GM23248 (cell line): ENCODE results near the gene FITM1. TPM values are rescaled to one million over a fixed set of nuclear protein-coding genes. Genes with fewer than 3 reads are reported as not detected.

ENCODE experiments used
- DNase-seq: peaks from one replicate; pipeline ENCODE4 v3.0.0-alpha.2; 2015
- H2AFZ ChIP-seq: fragments of 200-600 bp; sonication (generic); 2 replicates; pipeline ENCODE4 v1.6.1; 2016; ENCODE audit warnings: antibody characterized with exemption
- H3F3A ChIP-seq: fragments of 200-600 bp; sonication (generic); 2 replicates; pipeline ENCODE4 v1.6.1; 2016; ENCODE audit warnings: mild to moderate bottlenecking, antibody characterized with exemption, mixed run types; ENCODE audit not compliant: insufficient read depth
- H3K27ac ChIP-seq: fragments of 200-600 bp; sonication (generic); 2 replicates; pipeline ENCODE4 v1.5.1; 2016; ENCODE audit warnings: mild to moderate bottlenecking
- H3K27me3 ChIP-seq: fragments of 200-600 bp; sonication (generic); replicated peaks from 2 replicates; pipeline ENCODE4 v1.6.1; 2016; ENCODE audit warnings: mild to moderate bottlenecking; ENCODE audit not compliant: insufficient read depth
- H3K36me3 ChIP-seq: fragments of 200-600 bp; sonication (generic); 2 replicates; pipeline ENCODE4 v1.6.1; 2016; ENCODE audit warnings: low read depth, mild to moderate bottlenecking
- H3K4me1 ChIP-seq: fragments of 200-600 bp; sonication (generic); 2 replicates; pipeline ENCODE4 v1.6.1; 2016; ENCODE audit warnings: mild to moderate bottlenecking; ENCODE audit not compliant: insufficient read depth
- H3K4me2 ChIP-seq: fragments of 200-600 bp; sonication (generic); one replicate; pipeline ENCODE4 v1.6.1; 2016; ENCODE audit warnings: mild to moderate bottlenecking; ENCODE audit not compliant: unreplicated experiment
- H3K4me3 ChIP-seq: fragments of 200-600 bp; sonication (generic); 2 replicates; pipeline ENCODE4 v1.5.1; 2016; ENCODE audit warnings: mild to moderate bottlenecking
- H3K79me2 ChIP-seq: fragments of 200-600 bp; sonication (generic); 2 replicates; pipeline ENCODE4 v1.6.1; 2016; ENCODE audit warnings: mild to moderate bottlenecking; ENCODE audit not compliant: insufficient read depth
- H3K9ac ChIP-seq: fragments of 200-600 bp; sonication (generic); 2 replicates; pipeline ENCODE4 v1.6.1; 2016; ENCODE audit warnings: mild to moderate bottlenecking
- H3K9me2 ChIP-seq: fragments of 200-600 bp; sonication (generic); 2 replicates; pipeline ENCODE4 v1.6.1; 2016; ENCODE audit warnings: mixed run types, mild to moderate bottlenecking, moderate library complexity; ENCODE audit not compliant: insufficient read depth
- H3K9me3 ChIP-seq: fragments of 200-600 bp; sonication (generic); one replicate; pipeline ENCODE4 v1.6.1; 2017; ENCODE audit warnings: low read depth
- H4K20me1 ChIP-seq: fragments of 200-600 bp; sonication (generic); 2 replicates; pipeline ENCODE4 v1.6.0; 2016; ENCODE audit not compliant: insufficient read depth
- EZH2 ChIP-seq: fragments of 200-600 bp; sonication (generic); IDR thresholded peaks from 2 replicates; pipeline ENCODE4 v1.6.1; 2018; ENCODE audit warnings: antibody characterized with exemption, mild to moderate bottlenecking; ENCODE audit not compliant: insufficient read depth, poor library complexity, severe bottlenecking
- EZH2phosphoT487 ChIP-seq: fragments of 200-600 bp; sonication (generic); IDR thresholded peaks from 2 replicates; pipeline ENCODE4 v1.6.1; 2018; ENCODE audit warnings: antibody characterized with exemption, moderate library complexity, mild to moderate bottlenecking, low read depth; ENCODE audit not compliant: insufficient read depth
- WGBS, 2 experiments: methylation state at CpG; one replicate each; pipeline ENCODE4 v1.1.6; 2015 to 2017; ENCODE audit warnings: low lambda C conversion rate in 2 of 2, low coverage in 1 of 2; ENCODE audit errors: missing lambda C conversion rate in 2 of 2; 5-methylcytosine and 5-hydroxymethylcytosine counted together
- in situ Hi-C: fragments of 300-500 bp; cut with MboI; formaldehyde crosslinking; loops from 2 replicates; pipeline ENCODE4 v1.15.0; 2020
- polyA plus RNA-seq: library from polyadenylated mRNA; unstranded; fragments of >200 nt; fragmentation: Nextera tagmentation; extraction: Ambion mirVana; gene quantifications from 2 replicates; pipeline ENCODE4 v1.2.1, GENCODE V29; 2016
- total RNA-seq: library from RNA; depleted of rRNA; stranded (reverse); fragments of >200 nt; shearing (Covaris generic); gene quantifications from 2 replicates; pipeline ENCODE4 v1.2.3, GENCODE V29; 2014

Gene FITM1
- total and polyA plus RNA-seq, 2 experiments from 2014 or later = not detected

- no peak overlapping the region for H3K4me2 ChIP-seq
- H3K4me3 ChIP-seq = no peak overlapping the region
- H3K9me3 ChIP-seq = no peaks in the 10 kb centered on the region
- no peaks in the 10 kb centered on the region for H3K9me2 ChIP-seq
- H3K9ac ChIP-seq = no peak overlapping the region
- in situ Hi-C loops = no loop called here
- H3K27ac ChIP-seq = no peak overlapping the region
- WGBS, 2 experiments = 93 to 95% methylated on average over 9 of the region's 9 CpGs
- peaks cover 11% of the 10 kb centered on the region for H3K4me1 ChIP-seq
- no peak overlapping the region for H2AFZ ChIP-seq
- H3F3A ChIP-seq = peaks cover 8% of the 10 kb centered on the region
- H3K79me2 ChIP-seq = peaks cover 37% of the 10 kb centered on the region
- no peaks in the 10 kb centered on the region for H4K20me1 ChIP-seq
- TF ChIP-seq EZH2 (no peak), EZH2phosphoT487 (no peak)
- DNase-seq = no peak
- H3K36me3 ChIP-seq = peaks cover 30% of the 10 kb centered on the region
- H3K27me3 ChIP-seq = no peaks in the 10 kb centered on the region
Observed at GRCh38 chr14:24150567-24150966, 20.1 kb downstream of the FITM1 start.

GRCh38 chr14:24150993-24151392 is 20.5 kb downstream of the FITM1 start:
- no peaks in the 10 kb centered on the region for H4K20me1 ChIP-seq
- peaks cover 34% of the 10 kb centered on the region for H3K36me3 ChIP-seq
- H3K9ac ChIP-seq = no peak overlapping the region
- H3K79me2 ChIP-seq = peaks cover 34% of the 10 kb centered on the region
- H3K27ac ChIP-seq = no peak overlapping the region
- peaks cover 3% of the 10 kb centered on the region; the same call in 1 of the 2 replicates for H3F3A ChIP-seq
- in situ Hi-C loops = no loop called here
- H3K4me2 ChIP-seq = no peak overlapping the region
- no peak for DNase-seq
- H3K9me2 ChIP-seq = no peaks in the 10 kb centered on the region
- no peak overlapping the region for H2AFZ ChIP-seq
- H3K9me3 ChIP-seq = no peaks in the 10 kb centered on the region
- WGBS, 2 experiments = 85 to 91% methylated on average over 9 of the region's 9 CpGs
- no peak overlapping the region for H3K4me3 ChIP-seq
- no peak for TF ChIP-seq EZH2
- TF ChIP-seq EZH2phosphoT487 = no peak
- peaks cover 6% of the 10 kb centered on the region; the same call in 1 of the 2 replicates for H3K4me1 ChIP-seq
- H3K27me3 ChIP-seq = no peaks in the 10 kb centered on the region

GRCh38 chr14:24151404-24152080 is 21.1 kb downstream of the FITM1 start:
- Histone ChIP-seq H3K4me1 (0 out of 2 replicates have a peak, but pooled peaks cover 6% of the 10 kb centered on the region), H3K9ac (no peak overlapping the region), H3K27ac (no peak overlapping the region), H3K79me2 (peaks cover 34% of the 10 kb centered on the region), H3K9me3 (no peaks in the 10 kb centered on the region), H3K27me3 (no peaks in the 10 kb centered on the region), H3K4me2 (no peak overlapping the region), H2AFZ (no peak overlapping the region), H3K9me2 (no peaks in the 10 kb centered on the region), H3K4me3 (no peak overlapping the region), H3F3A (no peaks in the 10 kb centered on the region), H3K36me3 (peaks cover 39% of the 10 kb centered on the region), H4K20me1 (no peaks in the 10 kb centered on the region)
- TF ChIP-seq EZH2 (no peak), EZH2phosphoT487 (no peak)
- DNase-seq = no peak
- WGBS, 2 experiments = 85 to 87% methylated on average over 15 to 16 of the region's 16 CpGs
- in situ Hi-C loops = no loop called here

GRCh38 chr14:24155100-24155499 is 24.6 kb downstream of the FITM1 start:
- Histone ChIP-seq H3K27ac (no peak overlapping the region), H3K4me1 (no peaks in the 10 kb centered on the region), H3K27me3 (no peaks in the 10 kb centered on the region), H3K36me3 (peaks cover 31% of the 10 kb centered on the region), H3K9me2 (no peaks in the 10 kb centered on the region), H3K4me2 (no peak overlapping the region), H2AFZ (no peak overlapping the region), H3F3A (peaks cover 15% of the 10 kb centered on the region; the same call in 1 of the 2 replicates), H3K79me2 (peaks cover 6% of the 10 kb centered on the region), H3K9ac (no peak overlapping the region), H3K9me3 (no peaks in the 10 kb centered on the region), H3K4me3 (no peak overlapping the region), H4K20me1 (no peaks in the 10 kb centered on the region)
- no peak for DNase-seq
- in situ Hi-C loops = no loop called here
- WGBS, 2 experiments = 95 to 100% methylated on average over 10 of the region's 10 CpGs
- TF ChIP-seq EZH2phosphoT487 (no peak), EZH2 (no peak)

- no peaks in the 10 kb centered on the region for H3K27me3 ChIP-seq
- H3K9me2 ChIP-seq = no peaks in the 10 kb centered on the region
- H3F3A ChIP-seq = peaks cover 25% of the 10 kb centered on the region; the same call in 1 of the 2 replicates
- no peak for TF ChIP-seq EZH2phosphoT487
- no peak for TF ChIP-seq EZH2
- peaks cover 36% of the 10 kb centered on the region for H3K36me3 ChIP-seq
- H3K79me2 ChIP-seq = peaks cover 8% of the 10 kb centered on the region
- no peaks in the 10 kb centered on the region for H4K20me1 ChIP-seq
- WGBS, 2 experiments = 100% methylated on average over 1 of the region's 1 CpG
- no peak overlapping the region for H2AFZ ChIP-seq
- no peak overlapping the region for H3K4me3 ChIP-seq
- H3K9ac ChIP-seq = no peak overlapping the region
- H3K27ac ChIP-seq = no peak overlapping the region
- in situ Hi-C loops = no loop called here
- DNase-seq = no peak
- no peaks in the 10 kb centered on the region for H3K9me3 ChIP-seq
- no peaks in the 10 kb centered on the region for H3K4me1 ChIP-seq
- H3K4me2 ChIP-seq = no peak overlapping the region
Observed at GRCh38 chr14:24156840-24157239, 26.4 kb downstream of the FITM1 start.
